SK-N-SH (cell line): ENCODE data around the gene PTGIS. TPM values are rescaled to one million over a fixed set of nuclear protein-coding genes. Genes with fewer than 3 reads are reported as not detected.

Experiments used
- CTCF ChIA-PET: fragments of 300-600, 350-600 bp; formaldehyde crosslinking; extraction: SDS; loops from one replicate; lab custom pipeline; 2021; lab: Yijun Ruan, JAX
- POLR2A ChIA-PET: fragments of 350-600 bp; sonication (Branson Sonifier 250); formaldehyde crosslinking; extraction: SDS; loops from one replicate; lab custom pipeline; 2020; ENCODE audit warnings: antibody characterized with exemption, inconsistent platforms; lab: Yijun Ruan, JAX
- DNase-seq: peaks from one replicate; pipeline ENCODE4 v3.0.0; 2012
- H2AFZ ChIP-seq: fragments of 200-600 bp; sonication (generic); 2 replicates; pipeline ENCODE4 v1.8.1; 2016; ENCODE audit warnings: antibody characterized with exemption, mild to moderate bottlenecking, low read depth
- H3F3A ChIP-seq: fragments of 200-600 bp; sonication (generic); replicated peaks from 2 replicates; pipeline ENCODE3; 2016; ENCODE audit warnings: antibody characterized with exemption, mild to moderate bottlenecking; ENCODE audit not compliant: insufficient read depth
- H3K27ac ChIP-seq, 2 experiments: fragments of 200-500 bp in 1 of 2; fragments of 200-600 bp in 1 of 2; sonication (Bioruptor generic) in 1 of 2; sonication (generic), shearing (Covaris generic) in 1 of 2; 2 replicates each; pipeline versions ENCODE4 v1.5.1 to v1.6.1; 2014 to 2016; ENCODE audit warnings: low read depth in 2 of 2, inconsistent platforms in 1 of 2, low read length in 1 of 2, mild to moderate bottlenecking in 1 of 2, mixed read lengths in 1 of 2
- H3K27me3 ChIP-seq: fragments of 200-600 bp; sonication (generic), shearing (Covaris generic); 2 replicates; pipeline ENCODE4 v1.6.1; 2016; ENCODE audit warnings: mixed run types; ENCODE audit not compliant: insufficient read depth
- H3K36me3 ChIP-seq, 2 experiments: fragments of 200-500 bp in 1 of 2; fragments of 200-600 bp in 1 of 2; sonication (Bioruptor generic) in 1 of 2; sonication (generic) in 1 of 2; replicated peaks in 1 of 2; 2 replicates each; pipeline versions ENCODE3 to v1.5.1; 2014 to 2016; ENCODE audit warnings: low read length in 1 of 2, mild to moderate bottlenecking in 1 of 2; ENCODE audit not compliant: insufficient read depth in 2 of 2, control insufficient read depth in 1 of 2
- H3K4me1 ChIP-seq, 2 experiments: fragments of 200-500 bp in 1 of 2; fragments of 200-600 bp in 1 of 2; sonication (Bioruptor generic) in 1 of 2; sonication (generic), shearing (Covaris generic) in 1 of 2; 2 replicates each; pipeline versions ENCODE4 v1.5.1 to v1.6.1; 2014 to 2016; ENCODE audit warnings: low read depth in 1 of 2, low read length in 1 of 2, mixed run types in 1 of 2; ENCODE audit not compliant: insufficient read depth in 2 of 2, control insufficient read depth in 1 of 2
- H3K4me2 ChIP-seq: fragments of 200-600 bp; sonication (generic), shearing (Covaris generic); 2 replicates; pipeline ENCODE4 v1.6.1; 2017; ENCODE audit warnings: mixed run types
- H3K4me3 ChIP-seq, 2 experiments: fragments of 200-500 bp in 1 of 2; fragments of 200-600 bp in 1 of 2; sonication (Bioruptor generic) in 1 of 2; sonication (generic), shearing (Covaris generic) in 1 of 2; 2 replicates each; pipeline versions ENCODE4 v1.5.1 to v1.8.1; 2014 to 2016; ENCODE audit warnings: low read depth in 2 of 2, inconsistent platforms in 1 of 2, low read length in 1 of 2, mild to moderate bottlenecking in 1 of 2, mixed read lengths in 1 of 2, moderate library complexity in 1 of 2
- H3K79me2 ChIP-seq: fragments of 200-600 bp; sonication (generic); 2 replicates; pipeline ENCODE4 v1.8.1; 2017; ENCODE audit warnings: mild to moderate bottlenecking; ENCODE audit not compliant: insufficient read depth
- H3K9ac ChIP-seq: fragments of 200-600 bp; sonication (generic); 2 replicates; pipeline ENCODE4 v1.6.1; 2017; ENCODE audit warnings: mixed run types
- H3K9me2 ChIP-seq: fragments of 200-600 bp; sonication (generic); 2 replicates; pipeline ENCODE4 v1.6.1; 2017; ENCODE audit warnings: mixed run types
- H3K9me3 ChIP-seq: fragments of 200-600 bp; sonication (generic); 2 replicates; pipeline ENCODE4 v1.6.1; 2017; ENCODE audit warnings: mixed run types, mild to moderate bottlenecking, moderate library complexity
- H4K20me1 ChIP-seq: fragments of 200-600 bp; sonication (generic); 2 replicates; pipeline ENCODE4 v1.6.1; 2017; ENCODE audit warnings: mild to moderate bottlenecking, mixed run types; ENCODE audit not compliant: insufficient read depth
- CHD2 ChIP-seq: fragments of 150-350 bp; IDR thresholded peaks from 2 replicates; pipeline ENCODE4 v1.6.1; 2018; ENCODE audit warnings: low read length; ENCODE audit not compliant: partially characterized antibody
- ELF1 ChIP-seq: IDR thresholded peaks from 2 replicates; pipeline ENCODE4 v1.4.0; 2012
- FOSL2 ChIP-seq: IDR thresholded peaks from 2 replicates; pipeline ENCODE4 v1.4.0; 2012; ENCODE audit warnings: low read depth, mild to moderate bottlenecking, moderate library complexity, borderline replicate concordance
- FOXJ3 ChIP-seq: sonication (generic); formaldehyde crosslinking; IDR thresholded peaks from 2 replicates; pipeline ENCODE4 v1.5.1; 2020; ENCODE audit warnings: mild to moderate bottlenecking, missing genetic modification reagents
- GATA2 ChIP-seq: sonication (generic); formaldehyde crosslinking; IDR thresholded peaks from 2 replicates; pipeline ENCODE4 v1.5.0; 2020; ENCODE audit warnings: mild to moderate bottlenecking, missing genetic modification reagents
- NFIC ChIP-seq: IDR thresholded peaks from 2 replicates; pipeline ENCODE4 v1.4.0; 2012; ENCODE audit warnings: borderline replicate concordance
- PBX3 ChIP-seq: IDR thresholded peaks from 2 replicates; pipeline ENCODE4; 2012
- RCOR1 ChIP-seq: fragments of 150-350 bp; IDR thresholded peaks from 2 replicates; pipeline ENCODE4 v1.6.1; 2017; ENCODE audit warnings: antibody characterized with exemption, low read length
- REST ChIP-seq: IDR thresholded peaks from 2 replicates; pipeline ENCODE4 v1.6.1; 2012; ENCODE audit warnings: mild to moderate bottlenecking, low read depth, low read length, moderate library complexity
- RXRA ChIP-seq: IDR thresholded peaks from 2 replicates; pipeline ENCODE4 v1.4.0; 2012; ENCODE audit warnings: low read depth, mild to moderate bottlenecking, borderline replicate concordance
- SIN3A ChIP-seq: IDR thresholded peaks from 2 replicates; pipeline ENCODE4 v1.6.1; 2012; ENCODE audit warnings: low read depth, mild to moderate bottlenecking, low read length, moderate library complexity, borderline replicate concordance
- SMC3 ChIP-seq: IDR thresholded peaks from 2 replicates; pipeline ENCODE4 v1.6.1; 2012; ENCODE audit warnings: low read depth, low read length, improper control_type of control experiment
- TCF12 ChIP-seq: IDR thresholded peaks from 2 replicates; pipeline ENCODE4 v1.4.0; 2012
- TEAD4 ChIP-seq: IDR thresholded peaks from 2 replicates; pipeline ENCODE4 v1.4.0; 2012; ENCODE audit warnings: mild to moderate bottlenecking, borderline replicate concordance; ENCODE audit not compliant: insufficient read depth
- WGBS: methylation state at CpG from one replicate; pipeline ENCODE4 v1.1.6; 2017; ENCODE audit warnings: low lambda C conversion rate; 5-methylcytosine and 5-hydroxymethylcytosine counted together
- polyA plus RNA-seq, 3 experiments: library from polyadenylated mRNA; depleted of rRNA; stranded (reverse); fragments of >200 nt; gene quantifications; 2 replicates each; pipeline ENCODE4 v1.2.3, GENCODE V29; 2012
- TF ChIP-seq, protein P1 (sequence below): fragments of 150-350 bp; IDR thresholded peaks from 2 replicates; pipeline ENCODE4 v1.6.1; 2017; ENCODE audit warnings: antibody characterized with exemption, low read length, low read depth, borderline replicate concordance
- TF ChIP-seq, protein P2 (sequence below): IDR thresholded peaks from 2 replicates; pipeline ENCODE4 v1.4.0; 2012; ENCODE audit warnings: low read depth, borderline replicate concordance
- TF ChIP-seq, protein P3 (sequence below): fragments of 200-600 bp; sonication (generic); IDR thresholded peaks from 2 replicates; pipeline ENCODE4 v1.6.1; 2017; ENCODE audit warnings: antibody characterized with exemption, mild to moderate bottlenecking, moderate library complexity

The PTGIS gene
- polyA plus RNA-seq, 1 of the 3 experiments (the other 2 are of a cell fraction), result 1.0 TPM

DNA sequence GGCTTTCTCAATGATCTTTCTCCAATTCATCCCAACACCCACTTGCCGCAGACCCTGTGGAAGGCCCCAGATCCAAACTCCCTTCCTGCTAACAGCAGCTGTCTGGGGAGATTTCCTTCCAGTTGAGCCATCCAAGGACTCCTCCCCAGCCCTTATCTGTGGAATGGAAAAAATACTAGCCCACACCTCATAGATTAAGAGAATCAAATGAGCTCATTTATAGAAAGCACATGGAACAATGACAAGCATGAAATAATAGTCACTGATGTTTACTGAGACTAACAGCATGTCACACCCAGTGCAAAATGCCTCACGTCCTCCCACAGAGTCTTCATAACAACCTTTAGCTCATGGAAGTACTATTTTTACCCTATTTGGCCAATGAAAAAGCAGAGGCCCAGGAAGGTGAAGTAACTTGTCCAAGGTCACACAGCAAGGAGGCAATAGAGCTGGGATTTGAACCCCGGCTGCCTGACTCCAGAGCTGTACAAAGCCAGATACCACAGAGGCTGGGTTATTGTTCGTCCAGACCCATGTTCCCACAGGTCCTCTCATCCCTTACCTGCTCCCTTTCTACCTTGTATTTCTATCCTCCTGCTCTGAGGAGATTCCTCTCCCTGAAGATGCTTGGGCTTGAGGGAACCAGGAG lies 23.4 kb upstream of the PTGIS start:
- H3K4me2 ChIP-seq, result no peak overlapping the region
- H3F3A ChIP-seq, result peaks cover 4% of the 10 kb centered on the region
- H3K9ac ChIP-seq, result no peak overlapping the region
- H3K79me2 ChIP-seq, result no peaks in the 10 kb centered on the region
- CTCF ChIA-PET, result interaction anchor here (0.7 to 3.2 kb wide), 3 partner anchors 17 to 83 kb away, joined by 3 to 18 read pairs (median 6); no protein-coding TSS in a partner anchor
- no peak overlapping the region for H3K4me3 ChIP-seq
- POLR2A ChIA-PET, result no interaction called here
- H3K9me2 ChIP-seq, result no peaks in the 10 kb centered on the region
- DNase-seq, result no peak
- no peaks in the 10 kb centered on the region for H3K36me3 ChIP-seq
- H2AFZ ChIP-seq, result no peak overlapping the region
- H4K20me1 ChIP-seq, result no peaks in the 10 kb centered on the region
- no peak for TF ChIP-seq NFIC
- no peak for TF ChIP-seq ELF1
- no peak for TF ChIP-seq RCOR1
- TF ChIP-seq GATA2 (CRISPR knock-in tag), result no peak
- TF ChIP-seq, protein P1, sequence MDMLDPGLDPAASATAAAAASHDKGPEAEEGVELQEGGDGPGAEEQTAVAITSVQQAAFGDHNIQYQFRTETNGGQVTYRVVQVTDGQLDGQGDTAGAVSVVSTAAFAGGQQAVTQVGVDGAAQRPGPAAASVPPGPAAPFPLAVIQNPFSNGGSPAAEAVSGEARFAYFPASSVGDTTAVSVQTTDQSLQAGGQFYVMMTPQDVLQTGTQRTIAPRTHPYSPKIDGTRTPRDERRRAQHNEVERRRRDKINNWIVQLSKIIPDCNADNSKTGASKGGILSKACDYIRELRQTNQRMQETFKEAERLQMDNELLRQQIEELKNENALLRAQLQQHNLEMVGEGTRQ, result no peak
- no peak for TF ChIP-seq CHD2
- no peak for TF ChIP-seq FOSL2
- no peak for TF ChIP-seq TCF12
- H3K4me1 ChIP-seq, result peaks cover 0 to 4% of the 10 kb centered on the region in 2 experiments; a peak in 2 of 4 replicates
- 73% methylated on average over 4 of the region's 4 CpGs for WGBS
- no peak overlapping the region for H3K27ac ChIP-seq
- H3K27me3 ChIP-seq, result no peaks in the 10 kb centered on the region
- no peaks in the 10 kb centered on the region for H3K9me3 ChIP-seq

- Histone ChIP-seq H3K4me2 (no peak overlapping the region), H3K9me3 (no peaks in the 10 kb centered on the region), H3K79me2 (no peaks in the 10 kb centered on the region), H3K4me3 (no peak overlapping the region), H3K27me3 (no peaks in the 10 kb centered on the region), H3K27ac (no peak overlapping the region), H4K20me1 (no peaks in the 10 kb centered on the region), H3K9ac (no peak overlapping the region), H2AFZ (no peak overlapping the region), H3F3A (peaks cover 4% of the 10 kb centered on the region), H3K4me1 (no peaks in the 10 kb centered on the region; a peak in 2 of 4 replicates), H3K36me3 (no peaks in the 10 kb centered on the region), H3K9me2 (no peaks in the 10 kb centered on the region)
- 91% methylated on average over 8 of the region's 8 CpGs for WGBS
- ChIA-PET POLR2A (no interaction called here), CTCF (interaction anchor here (1.6 to 3.2 kb wide), 2 partner anchors 18 to 48 kb away, joined by 4 to 18 read pairs; no protein-coding TSS in a partner anchor)
- DNase-seq, result no peak
- no peak for TF ChIP-seq SMC3
- no peak for TF ChIP-seq FOXJ3 (CRISPR knock-in tag)
- no peak for TF ChIP-seq RXRA
- TF ChIP-seq, protein P2, sequence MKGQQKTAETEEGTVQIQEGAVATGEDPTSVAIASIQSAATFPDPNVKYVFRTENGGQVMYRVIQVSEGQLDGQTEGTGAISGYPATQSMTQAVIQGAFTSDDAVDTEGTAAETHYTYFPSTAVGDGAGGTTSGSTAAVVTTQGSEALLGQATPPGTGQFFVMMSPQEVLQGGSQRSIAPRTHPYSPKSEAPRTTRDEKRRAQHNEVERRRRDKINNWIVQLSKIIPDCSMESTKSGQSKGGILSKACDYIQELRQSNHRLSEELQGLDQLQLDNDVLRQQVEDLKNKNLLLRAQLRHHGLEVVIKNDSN, result no peak
- no peak for TF ChIP-seq TEAD4
- TF ChIP-seq, protein P3, sequence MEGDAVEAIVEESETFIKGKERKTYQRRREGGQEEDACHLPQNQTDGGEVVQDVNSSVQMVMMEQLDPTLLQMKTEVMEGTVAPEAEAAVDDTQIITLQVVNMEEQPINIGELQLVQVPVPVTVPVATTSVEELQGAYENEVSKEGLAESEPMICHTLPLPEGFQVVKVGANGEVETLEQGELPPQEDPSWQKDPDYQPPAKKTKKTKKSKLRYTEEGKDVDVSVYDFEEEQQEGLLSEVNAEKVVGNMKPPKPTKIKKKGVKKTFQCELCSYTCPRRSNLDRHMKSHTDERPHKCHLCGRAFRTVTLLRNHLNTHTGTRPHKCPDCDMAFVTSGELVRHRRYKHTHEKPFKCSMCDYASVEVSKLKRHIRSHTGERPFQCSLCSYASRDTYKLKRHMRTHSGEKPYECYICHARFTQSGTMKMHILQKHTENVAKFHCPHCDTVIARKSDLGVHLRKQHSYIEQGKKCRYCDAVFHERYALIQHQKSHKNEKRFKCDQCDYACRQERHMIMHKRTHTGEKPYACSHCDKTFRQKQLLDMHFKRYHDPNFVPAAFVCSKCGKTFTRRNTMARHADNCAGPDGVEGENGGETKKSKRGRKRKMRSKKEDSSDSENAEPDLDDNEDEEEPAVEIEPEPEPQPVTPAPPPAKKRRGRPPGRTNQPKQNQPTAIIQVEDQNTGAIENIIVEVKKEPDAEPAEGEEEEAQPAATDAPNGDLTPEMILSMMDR, result no peak
- TF ChIP-seq REST, result no peak
- TF ChIP-seq PBX3, result no peak
- no peak for TF ChIP-seq SIN3A
Observed at GRCh38 chr20:49590163-49591017, 22.5 kb upstream of the PTGIS start.
